ENCODE measurements around the gene LRRC4B. TPM values are rescaled to one million over a fixed set of nuclear protein-coding genes. Genes with fewer than 3 reads are reported as not detected.

LRRC4B gene
- polyA plus RNA-seq, 1 of the 3 experiments (the other 2 are of a cell fraction) = 6.9 TPM

- POLR2A ChIA-PET = no interaction called here
- no peaks in the 10 kb centered on the region for H4K20me1 ChIP-seq (ENCODE audit: insufficient read depth)
- H3K9me2 ChIP-seq = no peaks in the 10 kb centered on the region
- TF ChIP-seq, protein P1, sequence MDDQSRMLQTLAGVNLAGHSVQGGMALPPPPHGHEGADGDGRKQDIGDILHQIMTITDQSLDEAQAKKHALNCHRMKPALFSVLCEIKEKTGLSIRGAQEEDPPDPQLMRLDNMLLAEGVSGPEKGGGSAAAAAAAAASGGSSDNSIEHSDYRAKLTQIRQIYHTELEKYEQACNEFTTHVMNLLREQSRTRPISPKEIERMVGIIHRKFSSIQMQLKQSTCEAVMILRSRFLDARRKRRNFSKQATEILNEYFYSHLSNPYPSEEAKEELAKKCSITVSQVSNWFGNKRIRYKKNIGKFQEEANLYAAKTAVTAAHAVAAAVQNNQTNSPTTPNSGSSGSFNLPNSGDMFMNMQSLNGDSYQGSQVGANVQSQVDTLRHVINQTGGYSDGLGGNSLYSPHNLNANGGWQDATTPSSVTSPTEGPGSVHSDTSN (IDR thresholded peaks at IDR 0.05) = no peak
- TF ChIP-seq RCOR1 (IDR thresholded peaks at IDR 0.05; ENCODE audit: low read length) = no peak
- TF ChIP-seq SMC3 (IDR thresholded peaks at IDR 0.05; ENCODE audit: low read depth, low read length) = no peak
- no peak for TF ChIP-seq IRF3 (IDR thresholded peaks at IDR 0.05; ENCODE audit: low read depth, low read length)
- TF ChIP-seq, protein P2, sequence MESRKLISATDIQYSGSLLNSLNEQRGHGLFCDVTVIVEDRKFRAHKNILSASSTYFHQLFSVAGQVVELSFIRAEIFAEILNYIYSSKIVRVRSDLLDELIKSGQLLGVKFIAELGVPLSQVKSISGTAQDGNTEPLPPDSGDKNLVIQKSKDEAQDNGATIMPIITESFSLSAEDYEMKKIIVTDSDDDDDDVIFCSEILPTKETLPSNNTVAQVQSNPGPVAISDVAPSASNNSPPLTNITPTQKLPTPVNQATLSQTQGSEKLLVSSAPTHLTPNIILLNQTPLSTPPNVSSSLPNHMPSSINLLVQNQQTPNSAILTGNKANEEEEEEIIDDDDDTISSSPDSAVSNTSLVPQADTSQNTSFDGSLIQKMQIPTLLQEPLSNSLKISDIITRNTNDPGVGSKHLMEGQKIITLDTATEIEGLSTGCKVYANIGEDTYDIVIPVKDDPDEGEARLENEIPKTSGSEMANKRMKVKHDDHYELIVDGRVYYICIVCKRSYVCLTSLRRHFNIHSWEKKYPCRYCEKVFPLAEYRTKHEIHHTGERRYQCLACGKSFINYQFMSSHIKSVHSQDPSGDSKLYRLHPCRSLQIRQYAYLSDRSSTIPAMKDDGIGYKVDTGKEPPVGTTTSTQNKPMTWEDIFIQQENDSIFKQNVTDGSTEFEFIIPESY (IDR thresholded peaks at IDR 0.05; ENCODE audit: borderline replicate concordance, low read depth) = no peak
- no peak overlapping the region for H2AFZ ChIP-seq (ENCODE audit: low read depth)
- H3K9me3 ChIP-seq = no peaks in the 10 kb centered on the region
- WGBS (ENCODE audit: low lambda C conversion rate) = 57% methylated on average over 4 of the region's 4 CpGs
- peaks cover 19% of the 10 kb centered on the region; the same call in 1 of the 2 replicates for H3K27me3 ChIP-seq (ENCODE audit: insufficient read depth)
- H3K4me2 ChIP-seq = no peak overlapping the region
- no peak overlapping the region for H3K27ac ChIP-seq (ENCODE audit: low read depth in 2 of 2, low read length in 1 of 2)
- no peaks in the 10 kb centered on the region for H3K36me3 ChIP-seq (replicated peaks in 1 of 2; ENCODE audit: control insufficient read depth in 1 of 2, insufficient read depth in 2 of 2, low read length in 1 of 2)
- no peaks in the 10 kb centered on the region for H3F3A ChIP-seq (replicated peaks; ENCODE audit: insufficient read depth)
- no peak overlapping the region for H3K4me3 ChIP-seq (ENCODE audit: low read depth in 2 of 2, low read length in 1 of 2)
- H3K79me2 ChIP-seq (ENCODE audit: insufficient read depth) = no peaks in the 10 kb centered on the region
- CTCF ChIA-PET = no interaction called here
- peaks cover 0 to 8% of the 10 kb centered on the region in 2 experiments; a peak in 1 of 4 replicates for H3K4me1 ChIP-seq (ENCODE audit: control insufficient read depth in 1 of 2, insufficient read depth in 2 of 2, low read depth in 1 of 2, low read length in 1 of 2)
- DNase-seq = no peak
- no peak overlapping the region for H3K9ac ChIP-seq
Measured at GRCh38 chr19:50602935-50603334, 34.7 kb upstream of the LRRC4B start.

- no peaks in the 10 kb centered on the region for H3K79me2 ChIP-seq (ENCODE audit: insufficient read depth)
Measured at GRCh38 chr19:50602496-50602895, 34.3 kb upstream of the LRRC4B start.

More at GRCh38 chr19:50602496-50602895, 34.3 kb upstream of the LRRC4B start:
- Histone ChIP-seq H3F3A (replicated peaks; ENCODE audit: insufficient read depth) (no peaks in the 10 kb centered on the region), H3K4me2 (no peak overlapping the region), H3K9ac (no peak overlapping the region), H3K36me3 (replicated peaks in 1 of 2; ENCODE audit: control insufficient read depth in 1 of 2, insufficient read depth in 2 of 2, low read length in 1 of 2) (no peaks in the 10 kb centered on the region), H4K20me1 (ENCODE audit: insufficient read depth) (no peaks in the 10 kb centered on the region), H2AFZ (ENCODE audit: low read depth) (no peak overlapping the region), H3K4me3 (ENCODE audit: low read depth in 2 of 2, low read length in 1 of 2) (no peak overlapping the region), H3K9me2 (no peaks in the 10 kb centered on the region), H3K9me3 (no peaks in the 10 kb centered on the region), H3K27me3 (ENCODE audit: insufficient read depth) (peaks cover 18% of the 10 kb centered on the region; the same call in 1 of the 2 replicates), H3K4me1 (ENCODE audit: control insufficient read depth in 1 of 2, insufficient read depth in 2 of 2, low read depth in 1 of 2, low read length in 1 of 2) (peaks cover 0 to 5% of the 10 kb centered on the region in 2 experiments; a peak in 1 of 4 replicates), H3K27ac (ENCODE audit: low read depth in 2 of 2, low read length in 1 of 2) (no peak overlapping the region)
- POLR2A ChIA-PET = no interaction called here
- CTCF ChIA-PET = interaction anchor here (0.9 kb wide), 1 partner anchor 181 kb away, joined by 3 read pairs; no protein-coding TSS in a partner anchor
- WGBS (ENCODE audit: low lambda C conversion rate) = 44% methylated on average over 6 of the region's 6 CpGs
- DNase-seq = no peak
- TF ChIP-seq MXI1 (IDR thresholded peaks at IDR 0.05; ENCODE audit: low read depth, low read length) (no peak), POLR2AphosphoS5 (IDR thresholded peaks at IDR 0.05; ENCODE audit: low read depth, low read length) (no peak), SMC3 (IDR thresholded peaks at IDR 0.05; ENCODE audit: low read depth, low read length) (no peak), GATA2 (CRISPR knock-in tag; IDR thresholded peaks at IDR 0.05) (no peak), TAF1 (IDR thresholded peaks at IDR 0.05; ENCODE audit: borderline replicate concordance, low read depth, low read length) (no peak), RCOR1 (IDR thresholded peaks at IDR 0.05; ENCODE audit: low read length) (no peak)
- TF ChIP-seq, protein P3, sequence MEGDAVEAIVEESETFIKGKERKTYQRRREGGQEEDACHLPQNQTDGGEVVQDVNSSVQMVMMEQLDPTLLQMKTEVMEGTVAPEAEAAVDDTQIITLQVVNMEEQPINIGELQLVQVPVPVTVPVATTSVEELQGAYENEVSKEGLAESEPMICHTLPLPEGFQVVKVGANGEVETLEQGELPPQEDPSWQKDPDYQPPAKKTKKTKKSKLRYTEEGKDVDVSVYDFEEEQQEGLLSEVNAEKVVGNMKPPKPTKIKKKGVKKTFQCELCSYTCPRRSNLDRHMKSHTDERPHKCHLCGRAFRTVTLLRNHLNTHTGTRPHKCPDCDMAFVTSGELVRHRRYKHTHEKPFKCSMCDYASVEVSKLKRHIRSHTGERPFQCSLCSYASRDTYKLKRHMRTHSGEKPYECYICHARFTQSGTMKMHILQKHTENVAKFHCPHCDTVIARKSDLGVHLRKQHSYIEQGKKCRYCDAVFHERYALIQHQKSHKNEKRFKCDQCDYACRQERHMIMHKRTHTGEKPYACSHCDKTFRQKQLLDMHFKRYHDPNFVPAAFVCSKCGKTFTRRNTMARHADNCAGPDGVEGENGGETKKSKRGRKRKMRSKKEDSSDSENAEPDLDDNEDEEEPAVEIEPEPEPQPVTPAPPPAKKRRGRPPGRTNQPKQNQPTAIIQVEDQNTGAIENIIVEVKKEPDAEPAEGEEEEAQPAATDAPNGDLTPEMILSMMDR (IDR thresholded peaks at IDR 0.05) = no peak
- TF ChIP-seq, protein P4, sequence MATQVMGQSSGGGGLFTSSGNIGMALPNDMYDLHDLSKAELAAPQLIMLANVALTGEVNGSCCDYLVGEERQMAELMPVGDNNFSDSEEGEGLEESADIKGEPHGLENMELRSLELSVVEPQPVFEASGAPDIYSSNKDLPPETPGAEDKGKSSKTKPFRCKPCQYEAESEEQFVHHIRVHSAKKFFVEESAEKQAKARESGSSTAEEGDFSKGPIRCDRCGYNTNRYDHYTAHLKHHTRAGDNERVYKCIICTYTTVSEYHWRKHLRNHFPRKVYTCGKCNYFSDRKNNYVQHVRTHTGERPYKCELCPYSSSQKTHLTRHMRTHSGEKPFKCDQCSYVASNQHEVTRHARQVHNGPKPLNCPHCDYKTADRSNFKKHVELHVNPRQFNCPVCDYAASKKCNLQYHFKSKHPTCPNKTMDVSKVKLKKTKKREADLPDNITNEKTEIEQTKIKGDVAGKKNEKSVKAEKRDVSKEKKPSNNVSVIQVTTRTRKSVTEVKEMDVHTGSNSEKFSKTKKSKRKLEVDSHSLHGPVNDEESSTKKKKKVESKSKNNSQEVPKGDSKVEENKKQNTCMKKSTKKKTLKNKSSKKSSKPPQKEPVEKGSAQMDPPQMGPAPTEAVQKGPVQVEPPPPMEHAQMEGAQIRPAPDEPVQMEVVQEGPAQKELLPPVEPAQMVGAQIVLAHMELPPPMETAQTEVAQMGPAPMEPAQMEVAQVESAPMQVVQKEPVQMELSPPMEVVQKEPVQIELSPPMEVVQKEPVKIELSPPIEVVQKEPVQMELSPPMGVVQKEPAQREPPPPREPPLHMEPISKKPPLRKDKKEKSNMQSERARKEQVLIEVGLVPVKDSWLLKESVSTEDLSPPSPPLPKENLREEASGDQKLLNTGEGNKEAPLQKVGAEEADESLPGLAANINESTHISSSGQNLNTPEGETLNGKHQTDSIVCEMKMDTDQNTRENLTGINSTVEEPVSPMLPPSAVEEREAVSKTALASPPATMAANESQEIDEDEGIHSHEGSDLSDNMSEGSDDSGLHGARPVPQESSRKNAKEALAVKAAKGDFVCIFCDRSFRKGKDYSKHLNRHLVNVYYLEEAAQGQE (IDR thresholded peaks at IDR 0.05; ENCODE audit: low read depth, low read length) = no peak

Data from SK-N-SH (cell line).